A172 (cell line): ENCODE results near the gene GTPBP10. TPM values are rescaled to one million over a fixed set of nuclear protein-coding genes. Genes with fewer than 3 reads are reported as not detected.
"Not testable (repeated sequence)": the region's sequence is repeated elsewhere in the genome, so short reads cannot be mapped to it uniquely, and the experiment has no call there.

Experiments used
- DNase-seq: peaks from one replicate; pipeline ENCODE4 v3.0.0-alpha.2; 2015; ENCODE audit warnings: low spot score
- total RNA-seq: library from RNA; depleted of rRNA; stranded (reverse); fragments of >200 nt; shearing (Covaris generic); gene quantifications from 2 replicates; pipeline ENCODE4 v1.2.3, GENCODE V29; 2014; rRNA removed

GTPBP10 gene
- total RNA-seq = 15.9 and 17.1 TPM in 2 replicates

- peak; percentile 94 for DNase-seq
These were observed at the start of gene GTPBP10 for GRCh38 chr7:90346336-90347125. GTPBP10 (plus strand) TSS chr7:90346716; CDS start chr7:90346742, 26 bp downstream.

DNA sequence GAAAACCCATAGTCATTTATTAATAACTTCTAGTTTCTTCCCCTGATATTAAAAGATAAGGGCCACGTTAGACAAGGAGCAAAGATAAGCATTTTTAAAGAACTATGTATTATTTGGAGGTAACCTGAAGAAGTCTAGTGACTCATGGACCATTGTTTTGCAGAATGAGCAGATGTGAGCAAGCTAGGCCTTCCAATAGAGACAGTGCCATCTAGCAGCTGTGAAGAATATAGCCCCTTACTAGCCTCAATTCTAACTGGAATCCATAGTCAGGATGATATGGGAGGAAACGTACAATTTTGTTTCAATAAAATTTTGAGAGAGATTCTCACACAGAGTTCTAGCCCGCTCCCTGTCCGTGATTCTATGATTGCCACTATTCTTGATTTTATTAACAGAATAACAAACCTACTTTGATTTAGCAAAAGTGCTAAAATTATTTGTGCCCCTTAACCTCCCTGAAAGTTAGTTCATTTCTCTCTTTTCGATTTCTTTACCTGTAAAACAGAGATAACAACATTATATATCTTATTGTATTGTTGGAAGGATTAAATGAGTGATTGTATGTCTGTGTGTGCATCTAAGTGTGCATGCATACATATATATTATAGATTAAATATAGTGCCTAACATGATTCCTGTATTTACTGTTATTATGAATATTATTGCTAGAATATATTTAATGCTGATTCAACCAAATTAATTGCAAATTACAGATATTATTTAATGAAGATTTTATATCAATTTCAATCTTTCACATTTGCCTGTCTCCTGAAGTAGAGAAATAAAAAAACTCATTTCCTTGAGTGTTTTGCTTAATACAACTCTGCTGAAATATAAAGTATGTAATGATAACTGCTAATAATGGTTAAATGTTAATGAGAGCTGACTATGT lies 48.1 kb upstream of the GTPBP10 start:
- peak; percentile 65 for DNase-seq

DNA sequence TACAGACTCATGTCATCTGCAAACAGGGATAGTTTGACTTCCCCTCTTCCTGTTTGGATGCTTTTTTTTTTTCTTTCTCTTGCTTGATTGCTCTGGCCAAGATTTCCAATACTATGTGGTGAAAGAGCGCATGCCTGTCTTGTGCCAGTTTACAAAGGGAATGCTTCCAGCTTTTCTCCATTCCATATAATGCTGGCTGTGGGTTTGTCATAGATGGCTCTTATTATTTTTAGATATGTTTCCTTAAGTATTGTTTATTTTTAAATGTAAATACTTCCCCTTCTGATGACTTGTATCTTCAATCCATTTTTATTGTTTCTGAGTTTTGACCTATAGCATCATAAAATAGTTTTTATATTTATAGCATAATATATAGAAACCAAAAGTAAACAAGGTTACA lies 43.3 kb upstream of the GTPBP10 start:
- no peak for DNase-seq

DNA sequence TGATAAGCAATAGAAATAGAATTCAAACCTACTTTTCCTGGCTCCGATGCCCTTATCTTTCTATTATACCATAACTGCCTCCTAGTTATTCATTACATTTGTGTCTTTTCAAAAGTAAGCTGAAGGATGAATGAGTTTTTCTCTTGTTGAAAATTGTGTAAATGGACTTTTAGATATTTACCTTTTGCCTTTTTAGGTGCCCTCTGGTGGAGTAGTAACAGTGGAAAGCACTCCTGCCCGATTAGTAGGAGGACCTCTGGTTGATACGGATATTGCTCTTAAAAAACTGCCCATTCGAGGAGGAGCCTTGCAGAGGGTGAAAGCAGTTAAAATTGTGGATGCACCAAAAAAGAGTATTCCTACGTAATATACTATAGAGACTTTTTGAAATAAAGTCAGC lies 36.6 kb upstream of the GTPBP10 start:
- DNase-seq = no peak

GRCh38 chr7:90311175-90311574 lies 35.3 kb upstream of the GTPBP10 start:
- DNase-seq = no peak

DNA sequence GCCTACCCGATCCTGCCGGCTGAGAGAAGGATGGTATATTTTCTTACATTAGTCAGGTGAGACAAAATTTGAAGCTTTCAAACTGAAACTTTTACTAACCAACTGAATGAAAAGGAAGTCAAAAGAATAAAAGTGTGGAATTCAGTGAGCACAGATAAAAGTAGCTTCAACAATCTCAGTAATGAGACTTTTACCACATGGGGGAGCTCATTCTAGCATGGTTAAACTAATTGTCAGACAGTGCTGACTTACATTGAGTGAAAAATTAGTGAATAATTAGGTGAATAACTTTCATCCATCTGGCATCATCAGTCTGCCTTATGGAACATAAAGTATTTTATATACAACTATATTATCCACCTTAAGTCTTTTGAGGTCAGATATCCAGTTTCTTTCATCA lies 33.8 kb upstream of the GTPBP10 start:
- DNase-seq = peak; percentile 5

DNA sequence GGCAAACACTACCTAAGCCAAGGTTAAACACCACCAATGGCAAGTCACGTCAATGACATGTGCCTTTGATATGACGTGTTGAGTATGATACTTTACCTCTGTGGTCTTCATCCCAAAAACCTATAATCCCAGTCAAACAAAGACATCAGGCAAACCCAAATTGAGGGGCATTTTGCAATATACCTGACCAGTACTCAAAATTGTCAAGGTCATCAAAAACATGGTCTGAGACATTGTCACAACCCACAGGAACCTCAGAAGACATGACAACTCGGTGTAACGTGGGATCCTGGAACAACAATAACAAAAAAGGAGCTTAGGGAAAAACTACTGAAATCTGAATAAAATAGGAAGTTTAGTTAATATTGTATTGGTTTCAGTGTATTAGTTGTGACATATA lies 32.6 kb upstream of the GTPBP10 start:
- no peak for DNase-seq

DNA sequence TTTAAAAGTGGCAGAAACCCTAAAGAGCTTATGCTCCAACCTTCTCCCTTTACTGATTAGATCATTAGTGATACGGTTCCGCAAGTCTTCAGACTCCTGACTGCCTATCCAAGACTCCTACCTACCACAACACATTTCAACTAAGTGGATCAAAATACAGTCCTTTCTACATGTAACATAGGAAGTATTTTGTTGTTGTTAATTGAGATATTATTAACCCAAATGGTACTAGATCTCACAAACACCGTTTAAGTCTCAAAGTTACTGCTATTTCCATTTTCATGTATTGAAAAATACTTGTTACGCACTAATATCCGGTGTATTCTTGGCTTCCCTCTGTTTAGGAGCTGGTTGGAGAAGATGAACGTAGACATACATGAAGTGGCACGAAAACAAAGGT lies 26.5 kb upstream of the GTPBP10 start:
- no peak for DNase-seq

GRCh38 chr7:90320418-90320800 lies 26.1 kb upstream of the GTPBP10 start:
- DNase-seq = no peak

GRCh38 chr7:90320801-90321494 lies 25.6 kb upstream of the GTPBP10 start, which contains the start of gene FAM237B:
FAM237B (minus strand) TSS chr7:90321304; CDS start chr7:90319748, 1,556 bp downstream.
- DNase-seq = no peak

DNA sequence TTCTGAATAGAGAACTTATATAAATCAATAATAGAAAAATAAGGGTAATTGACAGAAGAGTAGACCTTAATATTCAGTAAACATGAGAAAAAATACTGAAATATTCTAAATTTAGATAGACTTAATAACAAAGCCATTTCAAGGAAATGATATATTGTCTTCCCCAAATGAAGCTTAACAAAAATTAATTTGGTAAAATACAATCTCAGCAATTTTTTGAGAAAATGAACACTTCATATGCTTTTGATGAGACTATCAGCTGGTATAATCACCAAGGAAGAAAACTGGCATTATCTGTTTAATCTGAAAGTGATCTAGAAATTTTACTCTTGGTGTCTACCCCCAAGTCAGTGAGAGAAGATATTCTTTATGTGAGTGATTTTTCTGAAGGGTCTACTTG lies 23.7 kb upstream of the GTPBP10 start:
- DNase-seq = no peak

- no peak for DNase-seq
These were observed 20.0 kb upstream of the GTPBP10 start for GRCh38 chr7:90326500-90326899.

DNA sequence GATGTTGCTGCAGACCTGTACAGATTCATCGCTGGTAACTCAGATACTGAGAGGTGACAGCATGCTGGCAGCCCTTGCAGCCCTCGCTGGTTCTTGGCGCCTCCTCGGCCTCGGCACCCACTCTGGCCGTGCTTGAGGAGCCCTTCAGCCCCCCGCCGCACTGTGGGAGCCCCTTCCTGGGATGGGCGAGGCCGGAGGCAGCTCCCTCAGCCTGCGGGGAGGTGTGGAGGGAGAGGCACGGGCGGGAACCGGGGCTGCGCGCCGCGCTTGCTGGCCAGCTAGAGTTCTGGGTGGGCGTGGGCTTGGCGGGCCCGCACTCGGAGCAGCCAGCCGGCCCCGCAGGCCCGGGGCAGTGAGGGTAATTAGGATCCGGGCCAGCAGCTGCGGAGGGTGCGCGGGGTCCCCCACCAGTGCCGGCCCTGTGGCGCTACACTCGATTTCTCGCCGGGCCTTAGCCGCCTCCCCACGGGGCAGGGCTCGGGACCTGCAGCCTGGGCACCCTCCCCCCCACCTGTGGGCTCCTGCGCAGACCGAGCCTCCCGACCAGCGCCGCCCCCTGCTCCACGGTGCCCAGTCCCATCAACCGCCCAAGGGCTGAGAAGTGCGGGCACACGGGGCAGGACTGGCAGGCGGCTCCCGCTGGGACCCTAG lies 12.2 kb upstream of the GTPBP10 start:
- DNase-seq = no peak

DNA sequence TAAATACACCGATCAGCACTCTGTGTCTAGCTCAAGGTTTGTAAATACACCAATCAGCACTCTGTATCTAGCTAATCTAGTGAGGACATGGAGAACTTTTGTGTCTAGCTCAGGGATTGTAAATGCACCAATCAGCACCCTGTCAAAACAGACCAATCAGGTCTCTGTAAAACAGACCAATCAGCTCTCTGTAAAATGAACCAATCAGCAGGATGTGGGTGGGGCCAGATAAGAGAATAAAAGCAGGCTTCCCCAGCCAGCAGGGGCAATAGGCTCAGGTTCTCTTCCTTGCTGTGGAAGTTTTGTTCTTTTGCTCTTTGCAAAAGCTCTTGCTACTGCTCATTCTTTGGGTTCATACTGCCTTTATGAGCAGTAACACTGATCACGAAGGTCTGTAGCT lies 11.6 kb upstream of the GTPBP10 start:
- not testable (repeated sequence) for DNase-seq

GRCh38 chr7:90337106-90337505 lies 9.4 kb upstream of the GTPBP10 start:
- peak; percentile 80 for DNase-seq

- no peak for DNase-seq
These were observed 1.5 kb upstream of the GTPBP10 start for GRCh38 chr7:90345016-90345415.

DNA sequence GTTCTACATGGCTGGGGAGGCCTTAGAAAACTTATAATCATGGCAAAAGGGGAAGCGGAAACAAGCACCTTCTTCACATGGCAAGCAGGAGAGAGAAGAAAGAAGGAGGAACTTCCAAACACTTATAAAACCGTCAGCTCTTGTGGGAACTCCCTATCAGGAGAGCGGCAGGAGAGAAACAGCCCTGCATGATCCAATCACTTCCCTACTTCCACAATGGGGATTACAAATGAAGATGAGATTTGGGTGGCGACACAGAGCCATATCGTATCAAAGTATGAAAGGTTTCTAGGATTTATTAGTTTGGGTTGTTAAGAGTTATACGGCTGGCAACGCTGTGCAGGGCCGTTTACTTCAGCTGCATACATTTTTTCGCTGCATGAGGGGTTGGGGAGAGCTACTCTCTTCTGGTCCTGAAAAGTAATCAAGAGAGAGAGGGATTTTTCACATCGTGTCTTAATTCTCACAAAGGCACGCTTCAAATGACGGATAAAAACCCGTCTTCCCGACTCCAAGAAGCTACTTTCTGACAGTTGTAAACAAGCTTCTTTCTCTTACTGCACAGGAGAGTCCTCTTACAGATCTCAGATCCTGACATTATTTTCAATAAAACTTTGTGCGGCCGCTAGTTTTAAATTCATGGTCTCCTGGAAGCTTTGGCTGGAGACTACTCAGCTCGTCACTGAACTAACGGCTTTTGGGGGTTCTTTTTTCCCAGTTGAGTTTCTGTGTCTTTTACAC lies 751 bp upstream of the GTPBP10 start:
- peak; percentile 49 for DNase-seq

- no peak for DNase-seq
These were observed 1.2 kb downstream of the GTPBP10 start for GRCh38 chr7:90347759-90348158.

DNA sequence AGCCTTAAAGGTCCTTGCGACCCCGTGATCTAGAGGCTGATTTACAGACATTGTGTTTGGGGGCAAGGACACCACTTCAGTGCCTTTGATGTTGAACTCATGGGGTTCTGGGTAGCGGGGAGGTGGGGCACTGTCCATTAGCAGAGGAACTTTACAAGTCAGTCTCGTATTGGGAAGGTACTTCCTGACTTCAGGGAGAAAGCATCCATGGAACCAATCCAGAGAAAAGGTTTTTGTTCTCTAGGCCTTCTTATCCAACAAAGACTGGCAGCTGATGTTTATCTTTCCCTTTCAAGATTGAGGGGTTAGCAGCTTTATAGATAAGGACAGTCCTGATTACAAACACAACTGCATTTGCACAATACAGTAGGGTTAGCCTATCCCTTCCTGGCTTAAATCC lies 2.8 kb downstream of the GTPBP10 start:
- DNase-seq = no peak

DNA sequence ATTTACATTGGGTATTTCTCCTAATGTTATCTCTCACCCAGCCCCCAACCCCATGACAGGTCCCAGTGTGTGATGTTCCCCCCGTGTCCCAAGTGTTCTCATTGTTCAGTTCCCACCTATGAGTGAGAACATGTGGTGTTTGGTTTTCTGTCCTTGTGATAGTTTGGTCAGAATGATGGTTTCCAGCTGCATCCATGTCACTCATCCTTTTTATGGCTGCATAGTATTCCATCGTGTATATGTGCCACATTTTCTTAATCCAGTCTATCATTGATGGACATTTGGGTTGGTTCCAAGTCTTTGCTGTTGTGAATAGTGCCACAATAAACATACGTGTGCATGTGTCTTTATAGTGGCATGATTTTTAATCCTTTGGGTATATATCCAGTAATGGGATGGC lies 3.5 kb downstream of the GTPBP10 start:
- not testable (repeated sequence) for DNase-seq

DNA sequence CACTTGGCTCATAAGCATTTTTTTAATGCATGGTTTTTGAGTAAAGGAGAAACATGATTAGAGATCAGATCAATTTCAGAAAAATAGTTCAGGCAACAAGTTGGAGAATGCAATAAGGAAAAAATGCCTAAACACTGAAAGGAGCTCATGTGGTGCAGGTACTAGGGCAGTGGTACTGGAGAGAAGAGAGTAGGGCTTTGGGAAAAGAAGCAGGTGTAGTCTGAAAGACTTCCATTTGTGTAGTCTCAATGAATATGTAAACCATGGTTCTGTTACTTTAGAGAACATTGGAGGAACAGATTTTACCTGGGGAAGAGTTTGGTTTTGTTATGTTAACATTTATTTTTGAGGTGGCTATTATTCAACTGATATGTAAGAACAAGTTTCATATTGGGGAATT lies 5.5 kb downstream of the GTPBP10 start:
- DNase-seq = no peak
